ENCODE data around the gene FYCO1. TPM values are rescaled to one million over a fixed set of nuclear protein-coding genes. Genes with fewer than 3 reads are reported as not detected.

The FYCO1 gene
- total and polyA plus RNA-seq, 2 of the 8 experiments (the other 6 are each of a cell fraction or from before 2014, with no cell fraction given): 4.8 to 10.8 TPM

GRCh38 chr3:45922950-45923590, 72.6 kb downstream of the FYCO1 start:
- no peaks in the 10 kb centered on the region for H3K4me1 ChIP-seq (replicated peaks in 1 of 4; ENCODE audit: control insufficient read depth in 3 of 4, insufficient read depth in 4 of 4, low read length in 3 of 4)
- no peak overlapping the region for H2AFZ ChIP-seq (ENCODE audit: low read length)
- H2BK120ac ChIP-seq (replicated peaks; ENCODE audit: low read depth, low read length): no peak overlapping the region
- H4K91ac ChIP-seq (replicated peaks; ENCODE audit: insufficient read length, low read length): no peak overlapping the region
- no peak overlapping the region for H2BK20ac ChIP-seq (ENCODE audit: low read length)
- H2BK12ac ChIP-seq (ENCODE audit: low read depth, low read length): no peak overlapping the region
- H3K56ac ChIP-seq (replicated peaks; ENCODE audit: insufficient read length, low read depth, low read length): no peak overlapping the region
- no peak overlapping the region for H3K4me3 ChIP-seq (ENCODE audit: extremely low read depth in 1 of 4, insufficient read depth in 2 of 4, low read depth in 3 of 4, low read length in 4 of 4)
- ChIA-PET CTCF (ENCODE audit: partially characterized antibody) (interaction anchor here (0.6 to 5.4 kb wide), 4 partner anchors 16 to 243 kb away, joined by 3 to 35 read pairs (median 6); no protein-coding TSS in a partner anchor), POLR2A (ENCODE audit: partially characterized antibody) (no interaction called here)
- no peak overlapping the region for H4K8ac ChIP-seq (ENCODE audit: extremely low read depth, insufficient read depth, low read length)
- no peak overlapping the region for H3K9ac ChIP-seq (replicated peaks in 1 of 4; ENCODE audit: extremely low read depth in 1 of 4, low read depth in 3 of 4, low read length in 3 of 4)
- no peak overlapping the region for H3K27ac ChIP-seq (ENCODE audit: low read depth, low read length)
- no peaks in the 10 kb centered on the region; the same call in 1 of the 2 replicates for H3K79me1 ChIP-seq (ENCODE audit: low read depth, low read length)
- H2AK5ac ChIP-seq (ENCODE audit: low read depth, low read length): no peak overlapping the region
- no peak overlapping the region for H2BK5ac ChIP-seq (ENCODE audit: low read depth, low read length)
- H4K5ac ChIP-seq (ENCODE audit: insufficient read length, low read depth, low read length): no peak overlapping the region
- H3K23ac ChIP-seq (ENCODE audit: insufficient read length): no peak overlapping the region
- no peak overlapping the region for H3K4ac ChIP-seq (replicated peaks; ENCODE audit: insufficient read length, low read depth, low read length)
- no peaks in the 10 kb centered on the region for H3K27me3 ChIP-seq (replicated peaks in 1 of 4; ENCODE audit: control insufficient read depth in 3 of 4, extremely low read depth in 1 of 4, insufficient read depth in 3 of 4, low read length in 3 of 4)
- no peaks in the 10 kb centered on the region for H3K23me2 ChIP-seq (ENCODE audit: low read depth, low read length)
- no peaks in the 10 kb centered on the region for H3K79me2 ChIP-seq (ENCODE audit: control insufficient read depth in 1 of 2, insufficient read depth in 2 of 2, low read length in 2 of 2)
- peaks cover 0 to 25% (median 9%) of the 10 kb centered on the region in 4 experiments; a peak in 7 of 8 replicates for H3K36me3 ChIP-seq (ENCODE audit: control insufficient read depth in 2 of 4, insufficient read depth in 4 of 4, low read length in 3 of 4)
- WGBS, 2 experiments (ENCODE audit: extremely low coverage in 1 of 2, insufficient coverage in 1 of 2, insufficient read length in 1 of 2, insufficient replicate concordance in 2 of 2, low coverage in 1 of 2, low lambda C conversion rate in 2 of 2, missing lambda C conversion rate in 1 of 2): 91% methylated on average over 4 of the region's 4 CpGs; no CpG with 5 or more reads in 1 of the 2 experiments
- no peak overlapping the region for H3K14ac ChIP-seq (ENCODE audit: insufficient read length)
- DNase-seq (ENCODE audit: low read depth in 1 of 2, low spot score in 2 of 2) (no peak), FAIRE-seq (no peak)
- no peaks in the 10 kb centered on the region for H3K9me3 ChIP-seq (ENCODE audit: insufficient read depth in 2 of 2, low read depth in 1 of 2, low read length in 1 of 2)
- no peak overlapping the region for H3K4me2 ChIP-seq (ENCODE audit: insufficient read depth in 1 of 2, low read depth in 2 of 2, low read length in 2 of 2)
- H3K18ac ChIP-seq (ENCODE audit: extremely low read depth, low read length): no peak overlapping the region
- TF ChIP-seq ASH2L (IDR thresholded peaks at IDR 0.05; ENCODE audit: low read length): no peak
- no peak for TF ChIP-seq SP4 (IDR thresholded peaks at IDR 0.05; ENCODE audit: low read length)
- TF ChIP-seq CHD1 (IDR thresholded peaks at IDR 0.05; ENCODE audit: low read depth, low read length): no peak
- TF ChIP-seq ZNF274 (IDR thresholded peaks at IDR 0.05; ENCODE audit: borderline replicate concordance, extremely low read depth, low read length): no peak
- TF ChIP-seq HDAC2 (IDR thresholded peaks at IDR 0.05; ENCODE audit: borderline replicate concordance in 1 of 2, low read depth in 2 of 2, low read length in 2 of 2): no peak
- no peak for TF ChIP-seq ATF2 (IDR thresholded peaks at IDR 0.05; ENCODE audit: low read length)
- no peak for TF ChIP-seq EZH2 (IDR thresholded peaks at IDR 0.05; ENCODE audit: low read depth, low read length, severe bottlenecking)
- TF ChIP-seq TEAD4 (IDR thresholded peaks at IDR 0.05; ENCODE audit: low read depth, low read length): no peak
- no peak overlapping the region for H2BK15ac ChIP-seq (ENCODE audit: low read length)
- no peaks in the 10 kb centered on the region for H4K20me1 ChIP-seq (replicated peaks in 1 of 2; ENCODE audit: control insufficient read depth in 1 of 2, insufficient read depth in 2 of 2, low read length in 2 of 2)
